Right lobe of liver (tissue), 4 donors: ENCODE results near the gene NSF.
"Not testable (repeated sequence)": the region's sequence is repeated elsewhere in the genome, so short reads cannot be mapped to it uniquely, and the experiment has no call there.

ENCODE experiments used
- POLR2A ChIP-seq: fragments of 450-650 bp; IDR thresholded peaks from one replicate; pipeline ENCODE4 v1.6.1; 2017; ENCODE audit warnings: antibody characterized with exemption, mild to moderate bottlenecking
- TF ChIP-seq, protein P1 (sequence below), 4 donors: fragments of 200-600 bp in 3 of 4; fragments of 450-650 bp in 1 of 4; IDR thresholded peaks; one replicate each; pipeline versions ENCODE4 v1.5.1 to v1.8.0; 2016 to 2022; ENCODE audit warnings: antibody characterized with exemption in 4 of 4, mild to moderate bottlenecking in 2 of 4
- donor health status: DM: no; HTN: no; CAD: no.
- donor health status: DM: no; HTN: no; CAD: no.
- donor health status: DM: no; HTN: yes; CAD: no.

GRCh38 chr17:46663123-46663522 lies 72.7 kb downstream of the NSF start:
- TF ChIP-seq, protein P1, sequence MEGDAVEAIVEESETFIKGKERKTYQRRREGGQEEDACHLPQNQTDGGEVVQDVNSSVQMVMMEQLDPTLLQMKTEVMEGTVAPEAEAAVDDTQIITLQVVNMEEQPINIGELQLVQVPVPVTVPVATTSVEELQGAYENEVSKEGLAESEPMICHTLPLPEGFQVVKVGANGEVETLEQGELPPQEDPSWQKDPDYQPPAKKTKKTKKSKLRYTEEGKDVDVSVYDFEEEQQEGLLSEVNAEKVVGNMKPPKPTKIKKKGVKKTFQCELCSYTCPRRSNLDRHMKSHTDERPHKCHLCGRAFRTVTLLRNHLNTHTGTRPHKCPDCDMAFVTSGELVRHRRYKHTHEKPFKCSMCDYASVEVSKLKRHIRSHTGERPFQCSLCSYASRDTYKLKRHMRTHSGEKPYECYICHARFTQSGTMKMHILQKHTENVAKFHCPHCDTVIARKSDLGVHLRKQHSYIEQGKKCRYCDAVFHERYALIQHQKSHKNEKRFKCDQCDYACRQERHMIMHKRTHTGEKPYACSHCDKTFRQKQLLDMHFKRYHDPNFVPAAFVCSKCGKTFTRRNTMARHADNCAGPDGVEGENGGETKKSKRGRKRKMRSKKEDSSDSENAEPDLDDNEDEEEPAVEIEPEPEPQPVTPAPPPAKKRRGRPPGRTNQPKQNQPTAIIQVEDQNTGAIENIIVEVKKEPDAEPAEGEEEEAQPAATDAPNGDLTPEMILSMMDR (IDR thresholded peaks at IDR 0.05) = not testable (repeated sequence)
- not testable (repeated sequence) for TF ChIP-seq POLR2A
